PFSK-1 (cell line): ENCODE results near the gene OR1Q1.

Experiments used
- POLR2AphosphoS5 ChIP-seq: IDR thresholded peaks from 2 replicates; pipeline ENCODE4 v1.6.1; 2012; ENCODE audit warnings: low read depth, mild to moderate bottlenecking, control low read depth, low read length, moderate library complexity
- TAF1 ChIP-seq: IDR thresholded peaks from 2 replicates; pipeline ENCODE4 v1.6.1; 2012; ENCODE audit warnings: low read length, control low read depth, borderline replicate concordance; ENCODE audit not compliant: insufficient read depth

DNA sequence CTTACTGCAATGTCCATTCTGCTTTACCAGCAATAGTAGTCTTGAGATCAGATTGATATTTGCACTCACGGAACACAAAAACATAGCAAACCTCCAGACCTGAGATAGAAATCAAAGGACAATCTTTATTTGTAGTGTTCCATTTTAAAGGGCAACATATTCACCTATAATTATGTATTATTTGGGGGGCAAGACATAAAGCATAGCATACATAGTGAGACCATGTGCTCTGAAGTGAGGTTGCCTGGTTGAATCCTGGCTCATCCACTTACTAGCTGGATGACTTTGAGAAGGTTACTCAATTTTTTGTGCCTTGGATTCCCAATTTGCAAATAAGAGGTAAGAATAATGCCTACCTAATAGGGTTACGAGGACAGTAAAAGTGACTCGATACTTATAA lies 43.0 kb downstream of the OR1Q1 start, which contains the start of gene OR1B1:
- TF ChIP-seq POLR2AphosphoS5, result no peak
- no peak for TF ChIP-seq TAF1
